Gastroesophageal sphincter (tissue), 3 donors: ENCODE data around the gene GRID2.

Source experiments
- CTCF ChIP-seq, 4 experiments: fragments of 200-600 bp in 2 of 4; fragments of 450-650 bp in 2 of 4; sonication (generic) in 1 of 4; IDR thresholded peaks; one replicate each; pipeline ENCODE4 v1.5.1; 2017 to 2019; ENCODE audit warnings: antibody characterized with exemption in 4 of 4, mild to moderate bottlenecking in 2 of 4, moderate library complexity in 2 of 4
- POLR2A ChIP-seq, 2 donors: fragments of 450-650 bp; IDR thresholded peaks; one replicate each; pipeline ENCODE4 v1.6.1; 2017; ENCODE audit warnings: antibody characterized with exemption in 2 of 2, mild to moderate bottlenecking in 2 of 2, moderate library complexity in 1 of 2

GRCh38 chr4:93467484-93468155 lies 1163.9 kb downstream of the GRID2 start:
- no peak for TF ChIP-seq POLR2A (IDR thresholded peaks at IDR 0.05)
- no peak for TF ChIP-seq CTCF (IDR thresholded peaks at IDR 0.05)
